Panc1 (cell line): ENCODE data around the gene NCL. TPM values are rescaled to one million over a fixed set of nuclear protein-coding genes. Genes with fewer than 3 reads are reported as not detected.

Source experiments
- ATAC-seq: fragments of 200-7000 bp; cut with Tn5 transposase; 2 replicates; pipeline ENCODE4 v1.9.1; 2020; ENCODE audit warnings: mild to moderate bottlenecking, moderate library complexity
- BruUV-seq: library from RNA; stranded (reverse); fragments of 400-500 nt; replicated peaks from 2 replicates; lab custom pipeline; 2021; lab: Mats Ljungman, UMichigan
- CTCF ChIA-PET: fragments of 300-600 bp; sonication (Branson Sonifier 250); formaldehyde crosslinking; loops from one replicate; lab custom pipeline; 2022; ENCODE audit warnings: antibody characterized with exemption; lab: Charles Lee
- POLR2A ChIA-PET: fragments of 300-600 bp; sonication (Branson Sonifier 250); formaldehyde crosslinking; loops from one replicate; lab custom pipeline; 2022; ENCODE audit warnings: antibody characterized with exemption; lab: Charles Lee
- DNase-seq: peaks from one replicate; pipeline ENCODE4 v3.0.0-alpha.2; 2010; ENCODE audit warnings: low read depth, low spot score
- H3K27ac ChIP-seq: 2 replicates; pipeline ENCODE4 v1.5.1; 2011; ENCODE audit warnings: mild to moderate bottlenecking, low read length, inconsistent platforms
- H3K27me3 ChIP-seq: fragments of 200-500 bp; sonication (Bioruptor generic); 2 replicates; pipeline ENCODE4 v1.6.0; 2014; ENCODE audit warnings: low read length, inconsistent platforms; ENCODE audit not compliant: control insufficient read depth, insufficient read depth
- H3K36me3 ChIP-seq: fragments of 200-500 bp; sonication (Bioruptor generic); 2 replicates; pipeline ENCODE4 v1.5.1; 2014; ENCODE audit warnings: inconsistent platforms, mild to moderate bottlenecking, low read length, moderate library complexity; ENCODE audit not compliant: control insufficient read depth, insufficient read depth
- H3K4me1 ChIP-seq: 2 replicates; pipeline ENCODE4 v1.5.1; 2011; ENCODE audit warnings: inconsistent platforms, mild to moderate bottlenecking, low read length, moderate library complexity; ENCODE audit not compliant: control insufficient read depth, insufficient read depth
- H3K4me3 ChIP-seq, 2 experiments: 2 replicates each; pipeline ENCODE4 v1.5.1; 2011 to 2012; ENCODE audit warnings: low read depth in 2 of 2, low read length in 2 of 2, mild to moderate bottlenecking in 2 of 2, inconsistent platforms in 1 of 2, moderate library complexity in 1 of 2
- H3K9me3 ChIP-seq: fragments of 200-500 bp; sonication (Bioruptor generic); 2 replicates; pipeline ENCODE4 v1.5.1; 2014; ENCODE audit warnings: low read depth, mild to moderate bottlenecking, inconsistent platforms, low read length, moderate library complexity; ENCODE audit not compliant: control insufficient read depth, insufficient read depth
- CTCF ChIP-seq: fragments of 450-650 bp; IDR thresholded peaks from 2 replicates; pipeline ENCODE4 v1.5.1; 2017; ENCODE audit warnings: mild to moderate bottlenecking
- POLR2AphosphoS5 ChIP-seq: IDR thresholded peaks from 2 replicates; pipeline ENCODE4 v1.6.1; 2012; ENCODE audit warnings: mild to moderate bottlenecking, low read depth, low read length, moderate library complexity
- REST ChIP-seq, 2 experiments: IDR thresholded peaks; 2 replicates each; pipeline ENCODE4 v1.6.1; 2011 to 2012; ENCODE audit warnings: low read depth in 2 of 2, control low read depth in 1 of 2, low read length in 1 of 2, mild to moderate bottlenecking in 1 of 2, moderate library complexity in 1 of 2; ENCODE audit not compliant: insufficient read depth in 1 of 2
- SIN3A ChIP-seq: IDR thresholded peaks from 2 replicates; pipeline ENCODE4 v1.6.1; 2012; ENCODE audit warnings: low read depth, mild to moderate bottlenecking, low read length, moderate library complexity, borderline replicate concordance; ENCODE audit not compliant: insufficient read depth
- TCF7L2 ChIP-seq: IDR thresholded peaks from 2 replicates; pipeline ENCODE4 v1.6.1; 2011; ENCODE audit warnings: mild to moderate bottlenecking, low read depth, low read length, inconsistent platforms
- in situ Hi-C: cut with HindIII; loops from 2 replicates; pipeline ENCODE4 v1.10.0; 2016; ENCODE audit warnings: low sequenced_read_pairs, low pct_unique_long_range_greater_than_20kb
- intact Hi-C: fragments of 100-400 bp; cut with micrococcal nuclease; formaldehyde crosslinking; loops from one replicate; pipeline ENCODE4 v1.10.0; 2022; ENCODE audit not compliant: unreplicated experiment
- total RNA-seq: library from RNA; stranded (reverse); gene quantifications from one replicate; pipeline ENCODE4 v1.2.1, GENCODE V29; 2021; ENCODE audit not compliant: unreplicated experiment

Gene NCL
- total RNA-seq, 1 experiment from 2014 or later, result 778 TPM

GRCh38 chr2:231429901-231430300 lies 34.4 kb downstream of the NCL start:
- intact Hi-C loops (no loop called here), in situ Hi-C loops (no loop called here)
- peaks cover 5% of the 10 kb centered on the region; the same call in 1 of the 2 replicates for H3K9me3 ChIP-seq
- TF ChIP-seq POLR2AphosphoS5 (no peak), REST (IDR thresholded peaks at IDR 0.05; ENCODE audit: insufficient read depth in 1 of 2, low read depth in 2 of 2, low read length in 1 of 2) (no peak), TCF7L2 (no peak), SIN3A (no peak), CTCF (no peak)
- POLR2A ChIA-PET, result no interaction called here
- peaks cover 10% of the 10 kb centered on the region for H3K4me1 ChIP-seq
- H3K27ac ChIP-seq, result no peak overlapping the region
- ATAC-seq (no peak), DNase-seq (no peak)
- BruUV-seq, result no TSS peak
- no peaks in the 10 kb centered on the region for H3K27me3 ChIP-seq
- H3K4me3 ChIP-seq, result no peak overlapping the region
- H3K36me3 ChIP-seq, result no peaks in the 10 kb centered on the region
- CTCF ChIA-PET, result no interaction called here

- ChIA-PET POLR2A (interaction anchor here (0.5 to 0.7 kb wide), 2 partner anchors 35 to 38 kb away, joined by 3 to 10 read pairs; partner anchors contain the start of gene NCL), CTCF (no interaction called here)
- TF ChIP-seq TCF7L2, result no peak
- no peak for TF ChIP-seq POLR2AphosphoS5
- no peak for TF ChIP-seq CTCF
- TF ChIP-seq SIN3A, result no peak
- no peak for TF ChIP-seq REST (IDR thresholded peaks at IDR 0.05; ENCODE audit: insufficient read depth in 1 of 2, low read depth in 2 of 2, low read length in 1 of 2)
- H3K9me3 ChIP-seq, result peaks cover 5% of the 10 kb centered on the region; the same call in 1 of the 2 replicates
- peaks cover 10% of the 10 kb centered on the region for H3K4me1 ChIP-seq
- ATAC-seq, result no peak
- no peak overlapping the region for H3K4me3 ChIP-seq
- in situ Hi-C loops, result no loop called here
- H3K27ac ChIP-seq, result no peak overlapping the region
- no peaks in the 10 kb centered on the region for H3K27me3 ChIP-seq
- no peak for DNase-seq
- no peaks in the 10 kb centered on the region for H3K36me3 ChIP-seq
- intact Hi-C loops, result no loop called here
- no TSS peak for BruUV-seq
Measured at GRCh38 chr2:231429152-231429551, 35.1 kb downstream of the NCL start.
